K562 (cell line): ENCODE data around the gene MYOZ1.

Source experiments
- CTCF ChIP-seq, 3 experiments: IDR thresholded peaks in 2 of 3; conservative IDR thresholded peaks in 1 of 3; 2 replicates each; pipeline ENCODE4 v1.5.1; 2011 to 2012; ENCODE audit warnings: low read length in 3 of 3, mild to moderate bottlenecking in 3 of 3, control low read depth in 2 of 3, improper control_type of control experiment in 1 of 3, inconsistent platforms in 1 of 3, low read depth in 1 of 3, mixed read lengths in 1 of 3, moderate library complexity in 1 of 3; ENCODE audit not compliant: insufficient read depth in 2 of 3
- MXI1 ChIP-seq: IDR thresholded peaks from 2 replicates; pipeline ENCODE4 v1.6.1; 2011; ENCODE audit warnings: low read depth, mild to moderate bottlenecking, improper control_type of control experiment, low read length
- ZNF274 ChIP-seq: IDR thresholded peaks from 2 replicates; pipeline ENCODE4 v1.6.1; 2011; ENCODE audit warnings: low read depth, mild to moderate bottlenecking, low read length, moderate library complexity, borderline replicate concordance
- ZNF408 ChIP-seq: fragments of 250-450 bp; sonication (Bioruptor Pico); IDR thresholded peaks from 2 replicates; pipeline ENCODE4 v1.4.0; 2020; ENCODE audit warnings: low read depth, mild to moderate bottlenecking, moderate library complexity

GRCh38 chr10:73585327-73585726, 55.9 kb downstream of the MYOZ1 start:
- no peak for TF ChIP-seq MXI1
- TF ChIP-seq ZNF274, result no peak
- no peak for TF ChIP-seq ZNF408 (CRISPR knock-in tag)
- no peak for TF ChIP-seq CTCF (IDR thresholded peaks at IDR 0.05 in 2 of 3, conservative IDR thresholded peaks at IDR 0.05 in 1 of 3; ENCODE audit: insufficient read depth in 2 of 3, low read depth in 1 of 3, low read length in 3 of 3)
